K562 (cell line): ENCODE measurements around the gene KIAA1958. TPM values are rescaled to one million over a fixed set of nuclear protein-coding genes. Genes with fewer than 3 reads are reported as not detected.
A peak's percentile ranks its signal among the peaks of the same experiment; 100 is the strongest.

Source experiments
- CC2D1A ChIP-seq: fragments of 450-650 bp; IDR thresholded peaks from 2 replicates; pipeline ENCODE4 v1.6.1; 2017; ENCODE audit warnings: mild to moderate bottlenecking
- ELF4 ChIP-seq: fragments of 450-650 bp; formaldehyde crosslinking; IDR thresholded peaks from 2 replicates; pipeline ENCODE4 v1.4.0; 2022; ENCODE audit warnings: missing genetic modification characterization
- ETV1 ChIP-seq: fragments of 450-650 bp; conservative IDR thresholded peaks from 2 replicates; pipeline ENCODE4 v1.6.1; 2016; ENCODE audit warnings: missing genetic modification characterization, control low read depth, low read depth, missing compliant biosample characterization
- HEY1 ChIP-seq: fragments of 250-450 bp; sonication (Bioruptor Pico); IDR thresholded peaks from 2 replicates; pipeline ENCODE4 v1.5.0; 2020; ENCODE audit warnings: mild to moderate bottlenecking, moderate library complexity, borderline replicate concordance
- NCOA1 ChIP-seq: fragments of 450-650 bp; IDR thresholded peaks from 2 replicates; pipeline ENCODE4 v1.6.1; 2016; ENCODE audit warnings: low read depth
- NCOA2 ChIP-seq, 2 experiments: fragments of 450-650 bp; IDR thresholded peaks; 2 replicates each; pipeline ENCODE4 v1.6.1; 2018; ENCODE audit warnings: mild to moderate bottlenecking in 2 of 2, moderate library complexity in 1 of 2; ENCODE audit not compliant: partially characterized antibody in 2 of 2
- NCOR1 ChIP-seq: fragments of 450-650 bp; IDR thresholded peaks from 2 replicates; pipeline ENCODE4 v1.6.1; 2016; ENCODE audit warnings: mild to moderate bottlenecking, moderate library complexity
- PTTG1 ChIP-seq: fragments of 450-650 bp; IDR thresholded peaks from 2 replicates; pipeline ENCODE4 v1.6.1; 2016; ENCODE audit warnings: low read depth, mild to moderate bottlenecking, missing genetic modification characterization, missing compliant biosample characterization
- RNF2 ChIP-seq: sonication (generic); IDR thresholded peaks from 2 replicates; pipeline ENCODE4 v1.6.1; 2016
- SIN3A ChIP-seq, 2 experiments: fragments of 150-350 bp in 1 of 2; IDR thresholded peaks; 2 replicates each; pipeline ENCODE4 v1.6.1; 2011 to 2016; ENCODE audit warnings: borderline replicate concordance in 2 of 2, low read depth in 2 of 2, low read length in 2 of 2, mild to moderate bottlenecking in 2 of 2, moderate library complexity in 2 of 2; ENCODE audit not compliant: control insufficient read depth in 1 of 2
- SUPT5H ChIP-seq: fragments of 450-650 bp; IDR thresholded peaks from 2 replicates; pipeline ENCODE4 v1.6.1; 2016
- TEAD4 ChIP-seq, 2 experiments: sonication (generic) in 1 of 2; formaldehyde crosslinking in 1 of 2; IDR thresholded peaks; 2 replicates each; pipeline versions ENCODE4 v1.6.1 to v1.8.0; 2012 to 2022; ENCODE audit warnings: borderline replicate concordance in 1 of 2, inconsistent platforms in 1 of 2, low read length in 1 of 2, mild to moderate bottlenecking in 1 of 2, missing genetic modification reagents in 1 of 2
- TOE1 ChIP-seq, 2 experiments: fragments of 450-650 bp in 1 of 2; sonication (generic) in 1 of 2; formaldehyde crosslinking in 1 of 2; IDR thresholded peaks; 2 replicates each; pipeline versions ENCODE4 v1.7.1 to v1.8.0; 2016 to 2022; ENCODE audit warnings: borderline replicate concordance in 2 of 2, mild to moderate bottlenecking in 2 of 2, antibody characterized with exemption in 1 of 2, inconsistent platforms in 1 of 2, low read depth in 1 of 2, missing genetic modification reagents in 1 of 2, moderate library complexity in 1 of 2
- ZNF766 ChIP-seq: fragments of 200-800 bp; sonication (Bioruptor generic); conservative IDR thresholded peaks from 2 replicates; pipeline ENCODE4 v1.6.1; 2016; ENCODE audit warnings: missing genetic modification characterization, missing compliant biosample characterization
- ZNF778 ChIP-seq: fragments of 450-650 bp; formaldehyde crosslinking; IDR thresholded peaks from 2 replicates; pipeline ENCODE4 v1.4.0; 2020; ENCODE audit warnings: mild to moderate bottlenecking, moderate library complexity
- ZNF830 ChIP-seq: fragments of 250-450 bp; sonication (Bioruptor Pico); IDR thresholded peaks from 2 replicates; pipeline ENCODE4 v1.5.0; 2021; ENCODE audit warnings: mild to moderate bottlenecking
- polyA plus RNA-seq, 8 experiments: library from polyadenylated mRNA; depleted of rRNA in 4 of 8; stranded (reverse) in 5 of 8; unstranded in 3 of 8; fragments of >200 nt; fragmentation: Nextera tagmentation in 2 of 8; fragmentation: Illumina TruSeq in 1 of 8; extraction: Ambion mirVana in 2 of 8; extraction: Trizol in 1 of 8; gene quantifications; 2 replicates each; pipeline versions ENCODE4 v1.2.1 to v1.2.3, GENCODE V29; 2011 to 2014; ENCODE audit warnings: inconsistent platforms in 1 of 8, missing spikeins in 1 of 8
- total RNA-seq, 7 experiments: library from RNA; depleted of rRNA in 6 of 7; stranded (reverse); fragments of >200 nt in 6 of 7; fragmentation: Illumina TruSeq in 2 of 7; extraction: Trizol in 2 of 7; gene quantifications; 2 replicates each; pipeline versions ENCODE4 v1.2.1 to v1.2.3, GENCODE V29; 2011 to 2021; ENCODE audit warnings: low replicate concordance in 1 of 7
- TF ChIP-seq, protein P1 (sequence below): sonication (generic); formaldehyde crosslinking; IDR thresholded peaks from 2 replicates; pipeline ENCODE4 v1.8.1; 2023; ENCODE audit warnings: mild to moderate bottlenecking, missing genetic modification reagents, moderate library complexity
- TF ChIP-seq, protein P2 (sequence below): fragments of 250-450 bp; sonication (Bioruptor Pico); IDR thresholded peaks from 2 replicates; pipeline ENCODE4 v1.8.0; 2022; ENCODE audit warnings: moderate library complexity, mild to moderate bottlenecking, inconsistent platforms
- TF ChIP-seq, protein P3 (sequence below): fragments of 250-450 bp; sonication (Bioruptor Pico); IDR thresholded peaks from 2 replicates; pipeline ENCODE4 v1.5.0; 2021
- TF ChIP-seq, protein P4 (sequence below): IDR thresholded peaks from 3 replicates; pipeline ENCODE4 v1.6.1; 2011; ENCODE audit warnings: borderline replicate concordance, mild to moderate bottlenecking, moderate library complexity; ENCODE audit not compliant: insufficient read length; ENCODE audit errors: extremely low read depth

Gene KIAA1958
- total and polyA plus RNA-seq, 9 of the 15 experiments (the other 6 are each of a cell fraction or from before 2014, with no cell fraction given), result 1.1 to 16.0 (median 10.1) TPM

DNA sequence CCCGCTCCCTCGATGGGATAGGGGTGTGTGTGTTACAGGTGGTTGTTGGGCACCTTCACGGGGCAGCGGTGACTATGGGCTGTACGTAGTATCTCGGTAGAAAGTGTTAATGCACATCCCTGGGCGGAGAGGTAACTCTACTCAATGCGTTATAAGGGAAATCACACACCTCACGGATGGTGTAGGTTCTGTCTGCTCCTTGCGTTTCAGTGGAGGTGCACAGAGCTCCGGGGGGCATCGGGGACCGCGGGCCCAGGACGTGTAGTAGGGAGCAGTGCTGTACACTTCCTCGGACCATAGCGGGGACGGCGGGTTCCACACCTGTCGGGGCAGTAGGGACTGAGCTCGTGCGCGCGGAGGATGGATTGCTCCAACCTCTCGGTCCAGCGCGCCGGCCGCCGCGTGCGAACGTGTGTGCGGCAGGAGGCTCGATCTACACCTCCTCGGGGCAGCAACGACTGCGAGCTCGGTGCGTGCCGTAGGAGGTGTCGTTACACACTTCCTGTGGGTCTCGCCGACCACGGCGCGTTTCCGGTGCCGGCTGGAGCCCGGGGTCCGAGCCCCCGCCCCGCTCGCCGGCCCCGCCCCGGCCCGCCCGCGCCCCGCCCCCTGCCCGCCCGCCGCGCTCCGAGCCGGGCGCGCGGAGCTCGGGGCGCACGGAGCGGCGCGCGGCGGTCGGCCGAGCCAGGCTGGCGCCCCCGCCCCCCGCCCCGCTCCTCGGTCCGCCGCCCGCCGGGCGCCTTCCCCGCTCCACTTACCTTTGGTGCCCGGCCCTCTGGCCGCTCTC, at the start of gene KIAA1958 (continued):
- TF ChIP-seq NCOR1 (no peak), SIN3A (IDR thresholded peaks at IDR 0.05; ENCODE audit: borderline replicate concordance in 2 of 2, control insufficient read depth in 1 of 2, low read depth in 2 of 2, low read length in 2 of 2) (peak; percentile 71; a peak in 2 of 4 replicates), ETV1 (tag) (peak; percentile 53), RNF2 (peak; percentile 78), TEAD4 (IDR thresholded peaks at IDR 0.05; ENCODE audit: low read length) (peak; percentile 61), TEAD4 (CRISPR knock-in tag; IDR thresholded peaks at IDR 0.05; ENCODE audit: borderline replicate concordance) (peak; percentile 98), TOE1 (IDR thresholded peaks at IDR 0.05; ENCODE audit: borderline replicate concordance) (no peak; the same call in 1 of the 2 replicates), TOE1 (CRISPR knock-in tag; IDR thresholded peaks at IDR 0.05; ENCODE audit: borderline replicate concordance, low read depth) (peak; percentile 96), SUPT5H (peak; percentile 98), ZNF830 (CRISPR knock-in tag) (peak; percentile 79; the same call in 1 of the 2 replicates), CC2D1A (peak; percentile 77), ZNF778 (no peak), NCOA2 (IDR thresholded peaks at IDR 0.05; ENCODE audit: partially characterized antibody in 2 of 2) (no peak), NCOA1 (peak; percentile 66; the same call in 1 of the 2 replicates), HEY1 (CRISPR knock-in tag) (no peak), ZNF766 (CRISPR knock-in tag) (no peak), ELF4 (CRISPR knock-in tag) (0 out of 2 replicates have a peak, but pooled peaks have one; percentile 69), PTTG1 (no peak)
- TF ChIP-seq, protein P1, sequence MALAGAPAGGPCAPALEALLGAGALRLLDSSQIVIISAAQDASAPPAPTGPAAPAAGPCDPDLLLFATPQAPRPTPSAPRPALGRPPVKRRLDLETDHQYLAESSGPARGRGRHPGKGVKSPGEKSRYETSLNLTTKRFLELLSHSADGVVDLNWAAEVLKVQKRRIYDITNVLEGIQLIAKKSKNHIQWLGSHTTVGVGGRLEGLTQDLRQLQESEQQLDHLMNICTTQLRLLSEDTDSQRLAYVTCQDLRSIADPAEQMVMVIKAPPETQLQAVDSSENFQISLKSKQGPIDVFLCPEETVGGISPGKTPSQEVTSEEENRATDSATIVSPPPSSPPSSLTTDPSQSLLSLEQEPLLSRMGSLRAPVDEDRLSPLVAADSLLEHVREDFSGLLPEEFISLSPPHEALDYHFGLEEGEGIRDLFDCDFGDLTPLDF, result peak; percentile 89; the same call in 1 of the 2 replicates
- TF ChIP-seq, protein P2, sequence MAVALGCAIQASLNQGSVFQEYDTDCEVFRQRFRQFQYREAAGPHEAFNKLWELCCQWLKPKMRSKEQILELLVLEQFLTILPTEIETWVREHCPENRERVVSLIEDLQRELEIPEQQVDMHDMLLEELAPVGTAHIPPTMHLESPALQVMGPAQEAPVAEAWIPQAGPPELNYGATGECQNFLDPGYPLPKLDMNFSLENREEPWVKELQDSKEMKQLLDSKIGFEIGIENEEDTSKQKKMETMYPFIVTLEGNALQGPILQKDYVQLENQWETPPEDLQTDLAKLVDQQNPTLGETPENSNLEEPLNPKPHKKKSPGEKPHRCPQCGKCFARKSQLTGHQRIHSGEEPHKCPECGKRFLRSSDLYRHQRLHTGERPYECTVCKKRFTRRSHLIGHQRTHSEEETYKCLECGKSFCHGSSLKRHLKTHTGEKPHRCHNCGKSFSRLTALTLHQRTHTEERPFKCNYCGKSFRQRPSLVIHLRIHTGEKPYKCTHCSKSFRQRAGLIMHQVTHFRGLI (CRISPR knock-in tag), result no peak
- TF ChIP-seq, protein P3, sequence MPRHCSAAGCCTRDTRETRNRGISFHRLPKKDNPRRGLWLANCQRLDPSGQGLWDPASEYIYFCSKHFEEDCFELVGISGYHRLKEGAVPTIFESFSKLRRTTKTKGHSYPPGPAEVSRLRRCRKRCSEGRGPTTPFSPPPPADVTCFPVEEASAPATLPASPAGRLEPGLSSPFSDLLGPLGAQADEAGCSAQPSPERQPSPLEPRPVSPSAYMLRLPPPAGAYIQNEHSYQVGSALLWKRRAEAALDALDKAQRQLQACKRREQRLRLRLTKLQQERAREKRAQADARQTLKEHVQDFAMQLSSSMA (CRISPR knock-in tag), result 0 out of 2 replicates have a peak, but pooled peaks have one; percentile 59
- TF ChIP-seq, protein P4, sequence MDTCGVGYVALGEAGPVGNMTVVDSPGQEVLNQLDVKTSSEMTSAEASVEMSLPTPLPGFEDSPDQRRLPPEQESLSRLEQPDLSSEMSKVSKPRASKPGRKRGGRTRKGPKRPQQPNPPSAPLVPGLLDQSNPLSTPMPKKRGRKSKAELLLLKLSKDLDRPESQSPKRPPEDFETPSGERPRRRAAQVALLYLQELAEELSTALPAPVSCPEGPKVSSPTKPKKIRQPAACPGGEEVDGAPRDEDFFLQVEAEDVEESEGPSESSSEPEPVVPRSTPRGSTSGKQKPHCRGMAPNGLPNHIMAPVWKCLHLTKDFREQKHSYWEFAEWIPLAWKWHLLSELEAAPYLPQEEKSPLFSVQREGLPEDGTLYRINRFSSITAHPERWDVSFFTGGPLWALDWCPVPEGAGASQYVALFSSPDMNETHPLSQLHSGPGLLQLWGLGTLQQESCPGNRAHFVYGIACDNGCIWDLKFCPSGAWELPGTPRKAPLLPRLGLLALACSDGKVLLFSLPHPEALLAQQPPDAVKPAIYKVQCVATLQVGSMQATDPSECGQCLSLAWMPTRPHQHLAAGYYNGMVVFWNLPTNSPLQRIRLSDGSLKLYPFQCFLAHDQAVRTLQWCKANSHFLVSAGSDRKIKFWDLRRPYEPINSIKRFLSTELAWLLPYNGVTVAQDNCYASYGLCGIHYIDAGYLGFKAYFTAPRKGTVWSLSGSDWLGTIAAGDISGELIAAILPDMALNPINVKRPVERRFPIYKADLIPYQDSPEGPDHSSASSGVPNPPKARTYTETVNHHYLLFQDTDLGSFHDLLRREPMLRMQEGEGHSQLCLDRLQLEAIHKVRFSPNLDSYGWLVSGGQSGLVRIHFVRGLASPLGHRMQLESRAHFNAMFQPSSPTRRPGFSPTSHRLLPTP, result no peak
